ENCODE results near the gene ACIN1. TPM values are rescaled to one million over a fixed set of nuclear protein-coding genes. Genes with fewer than 3 reads are reported as not detected.

ACIN1 gene
- total and polyA plus RNA-seq, 7 donors = 45.2 to 83.2 (median 75.3) TPM

- H3K4me3 ChIP-seq = no peak overlapping the region
- H3K36me3 ChIP-seq (ENCODE audit: insufficient read depth in 1 of 2, low read depth in 1 of 2) = peaks cover 0 to 7% of the 10 kb centered on the region in 2 donors
- TF ChIP-seq CTCF (IDR thresholded peaks at IDR 0.05) = no peak
- DNase-seq = peak in 1 of 2 donors; percentile 32
- intact Hi-C loops (cut with DNase I) = loop anchor here in 1 of 2 donors (10.0 kb wide), 1 partner anchor 173 kb away; no protein-coding TSS in a partner anchor
- no peak for ATAC-seq
- H3K27me3 ChIP-seq (ENCODE audit: insufficient read depth in 3 of 3, low read length in 2 of 3) = no peaks in the 10 kb centered on the region
- H3K27ac ChIP-seq = peak overlapping the region; percentile 25
- peaks cover 33% of the 10 kb centered on the region for H3K4me1 ChIP-seq
- WGBS, 3 donors = 80 to 93% (median 84%) methylated on average over 6 of the region's 6 CpGs
- H3K9me3 ChIP-seq = no peaks in the 10 kb centered on the region
Measured at GRCh38 chr14:23122086-23122485, 27.1 kb upstream of the ACIN1 start.

GRCh38 chr14:23121361-23121771 lies 26.4 kb upstream of the ACIN1 start:
- intact Hi-C loops (cut with DNase I) = loop anchor here (2.0 to 10.0 kb wide), 2 partner anchors 65 to 173 kb away; no protein-coding TSS in a partner anchor
- H3K27ac ChIP-seq = peak overlapping the region; percentile 25
- DNase-seq = peak in 1 of 2 donors; percentile 42

GRCh38 chr14:23120541-23121251 lies 25.8 kb upstream of the ACIN1 start:
- peaks cover 21% of the 10 kb centered on the region for H3K4me1 ChIP-seq
- intact Hi-C loops (cut with DNase I) = loop anchor here (1.0 to 10.0 kb wide), 3 partner anchors 66 to 174 kb away; no protein-coding TSS in a partner anchor
- TF ChIP-seq CTCF (IDR thresholded peaks at IDR 0.05) = peak; percentile 100
- H3K36me3 ChIP-seq (ENCODE audit: insufficient read depth in 1 of 2, low read depth in 1 of 2) = no peaks in the 10 kb centered on the region
- H3K9me3 ChIP-seq = no peaks in the 10 kb centered on the region
- H3K27me3 ChIP-seq (ENCODE audit: insufficient read depth in 3 of 3, low read length in 2 of 3) = no peaks in the 10 kb centered on the region
- ATAC-seq (peak; percentile 74 to 94 (median 82)), DNase-seq (peak; percentile 88 to 94)
- H3K27ac ChIP-seq = no peak overlapping the region
- H3K4me3 ChIP-seq = no peak overlapping the region
- 17 to 21% (median 19%) methylated on average over 9 of the region's 9 CpGs for WGBS, 3 donors

More at GRCh38 chr14:23121361-23121771, 26.4 kb upstream of the ACIN1 start:
- no peaks in the 10 kb centered on the region for H3K27me3 ChIP-seq (ENCODE audit: insufficient read depth in 3 of 3, low read length in 2 of 3)
- no peaks in the 10 kb centered on the region for H3K9me3 ChIP-seq
- TF ChIP-seq CTCF (IDR thresholded peaks at IDR 0.05) = no peak
- peaks cover 27% of the 10 kb centered on the region for H3K4me1 ChIP-seq
- H3K36me3 ChIP-seq (ENCODE audit: insufficient read depth in 1 of 2, low read depth in 1 of 2) = no peaks in the 10 kb centered on the region
- H3K4me3 ChIP-seq = no peak overlapping the region
- WGBS, 3 donors = 24 to 45% (median 27%) methylated on average over 6 of the region's 6 CpGs
- ATAC-seq = peak in 3 of 4 donors; percentile 11 to 20 (median 16)

- no peak for TF ChIP-seq CTCF (IDR thresholded peaks at IDR 0.05)
- Histone ChIP-seq H3K27me3 (ENCODE audit: insufficient read depth in 3 of 3, low read length in 2 of 3) (no peaks in the 10 kb centered on the region), H3K27ac (no peak overlapping the region), H3K4me3 (no peak overlapping the region), H3K4me1 (peaks cover 23% of the 10 kb centered on the region), H3K9me3 (no peaks in the 10 kb centered on the region), H3K36me3 (ENCODE audit: insufficient read depth in 1 of 2, low read depth in 1 of 2) (no peaks in the 10 kb centered on the region)
- DNase-seq (no peak), ATAC-seq (no peak)
- intact Hi-C loops (cut with DNase I) = loop anchor here (1.0 to 10.0 kb wide), 4 partner anchors 67 to 175 kb away; no protein-coding TSS in a partner anchor
- 74 to 81% (median 75%) methylated on average over 16 of the region's 16 CpGs for WGBS, 3 donors
Measured at GRCh38 chr14:23119363-23120327, 24.7 kb upstream of the ACIN1 start.
